HepG2 (cell line): ENCODE measurements around the gene SH2D7. TPM values are rescaled to one million over a fixed set of nuclear protein-coding genes. Genes with fewer than 3 reads are reported as not detected.

Experiments used
- EP300 ChIP-seq, 3 experiments: sonication (generic) in 1 of 3; formaldehyde crosslinking in 1 of 3; IDR thresholded peaks; 2 replicates each; pipeline versions ENCODE4 v1.5.1 to v1.6.1; 2011 to 2020; ENCODE audit warnings: low read depth in 2 of 3, low read length in 2 of 3, borderline replicate concordance in 1 of 3, improper control_type of control experiment in 1 of 3, mild to moderate bottlenecking in 1 of 3, missing genetic modification reagents in 1 of 3, moderate library complexity in 1 of 3
- HNRNPLL ChIP-seq: fragments of 200-400 bp; formaldehyde crosslinking; IDR thresholded peaks from 2 replicates; pipeline ENCODE4 v1.6.1; 2017; ENCODE audit warnings: mild to moderate bottlenecking, low read depth, low read length; ENCODE audit not compliant: poor library complexity, severe bottlenecking
- KLF16 ChIP-seq, 2 experiments: sonication (generic) in 1 of 2; formaldehyde crosslinking in 1 of 2; IDR thresholded peaks; 2 replicates each; pipeline versions ENCODE4 v1.6.1 to v1.8.0; 2016 to 2023; ENCODE audit warnings: missing genetic modification reagents in 2 of 2, missing compliant biosample characterization in 1 of 2
- KLF9 ChIP-seq: IDR thresholded peaks from 2 replicates; pipeline ENCODE4 v1.6.1; 2016; ENCODE audit warnings: low read depth
- LCORL ChIP-seq, 2 experiments: fragments of 450-650 bp in 1 of 2; sonication (generic) in 1 of 2; formaldehyde crosslinking in 1 of 2; IDR thresholded peaks; 2 replicates each; pipeline versions ENCODE4 v1.5.0 to v1.6.1; 2017 to 2020; ENCODE audit warnings: antibody characterized with exemption in 1 of 2, missing genetic modification reagents in 1 of 2
- MAFK ChIP-seq, 2 experiments: IDR thresholded peaks in 1 of 2; conservative IDR thresholded peaks in 1 of 2; 2 replicates each; pipeline ENCODE4 v1.6.1; 2011; ENCODE audit warnings: improper control_type of control experiment in 2 of 2, low read length in 2 of 2
- MAZ ChIP-seq, 2 experiments: sonication (generic) in 1 of 2; formaldehyde crosslinking in 1 of 2; IDR thresholded peaks; 2 replicates each; pipeline versions ENCODE4 v1.5.0 to v1.6.1; 2012 to 2020; ENCODE audit warnings: low read depth in 2 of 2, mild to moderate bottlenecking in 2 of 2, borderline replicate concordance in 1 of 2, improper control_type of control experiment in 1 of 2, low read length in 1 of 2, missing genetic modification reagents in 1 of 2, moderate library complexity in 1 of 2
- NR2F6 ChIP-seq, 2 experiments: IDR thresholded peaks; 2 replicates each; pipeline ENCODE4 v1.6.1; 2016; ENCODE audit warnings: antibody characterized with exemption in 1 of 2, mild to moderate bottlenecking in 1 of 2
- RCOR2 ChIP-seq: IDR thresholded peaks from 2 replicates; pipeline ENCODE4 v1.6.1; 2016; ENCODE audit warnings: missing biosample characterization, missing genetic modification reagents
- RFXANK ChIP-seq: IDR thresholded peaks from 2 replicates; pipeline ENCODE4 v1.6.1; 2016
- SNAI1 ChIP-seq: sonication (generic); formaldehyde crosslinking; IDR thresholded peaks from 2 replicates; pipeline ENCODE4 v1.5.0; 2020; ENCODE audit warnings: mild to moderate bottlenecking, missing genetic modification reagents, borderline replicate concordance
- SRSF1 ChIP-seq: fragments of 200-400 bp; formaldehyde crosslinking; optimal IDR thresholded peaks from 2 replicates; pipeline ENCODE3; 2017; ENCODE audit warnings: mild to moderate bottlenecking, low read depth, low read length, moderate library complexity
- ZNF136 ChIP-seq: sonication (generic); formaldehyde crosslinking; IDR thresholded peaks from 2 replicates; pipeline ENCODE4 v1.8.1; 2022; ENCODE audit warnings: low read depth, mild to moderate bottlenecking, moderate library complexity, missing genetic modification reagents
- ZNF335 ChIP-seq: sonication (generic); formaldehyde crosslinking; IDR thresholded peaks from 2 replicates; pipeline ENCODE4 v1.4.0; 2020; ENCODE audit warnings: missing genetic modification reagents
- ZNF614 ChIP-seq: IDR thresholded peaks from 2 replicates; pipeline ENCODE4 v1.6.1; 2018; ENCODE audit warnings: missing biosample characterization, missing genetic modification reagents, inconsistent platforms, borderline replicate concordance
- polyA plus RNA-seq, 8 experiments: library from polyadenylated mRNA; depleted of rRNA in 3 of 8; stranded (reverse) in 7 of 8; unstranded in 1 of 8; fragments of >200 nt; fragmentation: Illumina TruSeq in 4 of 8; extraction: Trizol in 4 of 8; gene quantifications; 2 replicates each; pipeline versions ENCODE4 v1.2.1 to v1.2.3, GENCODE V29; 2011 to 2016; ENCODE audit warnings: low read depth in 4 of 8, missing spikeins in 1 of 8, mixed read lengths in 1 of 8; ENCODE audit not compliant: insufficient read depth in 1 of 8
- total RNA-seq, 5 experiments: library from RNA; depleted of rRNA; stranded (reverse); fragments of >200 nt; fragmentation: Illumina TruSeq; extraction: Trizol; gene quantifications; 2 replicates each; pipeline ENCODE4 v1.2.3, GENCODE V29; 2016; ENCODE audit warnings: low read depth in 1 of 5
- TF ChIP-seq, protein P1 (sequence below): sonication (generic); formaldehyde crosslinking; IDR thresholded peaks from 2 replicates; pipeline ENCODE4 v1.4.0; 2020; ENCODE audit warnings: mild to moderate bottlenecking, missing genetic modification reagents
- TF ChIP-seq, protein P2 (sequence below): sonication (generic); formaldehyde crosslinking; IDR thresholded peaks from 2 replicates; pipeline ENCODE4 v1.4.0; 2020; ENCODE audit warnings: missing genetic modification reagents
- TF ChIP-seq, protein P3 (sequence below): sonication (generic); formaldehyde crosslinking; IDR thresholded peaks from 2 replicates; pipeline ENCODE4 v1.4.0; 2020; ENCODE audit warnings: mild to moderate bottlenecking, missing genetic modification reagents
- TF ChIP-seq, protein P4 (sequence below): sonication (generic); formaldehyde crosslinking; IDR thresholded peaks from 2 replicates; pipeline ENCODE4 v1.8.1; 2023; ENCODE audit warnings: mild to moderate bottlenecking, inconsistent platforms, moderate library complexity, missing genetic modification reagents, borderline replicate concordance
- TF ChIP-seq, protein P5 (sequence below): sonication (generic); formaldehyde crosslinking; IDR thresholded peaks from 2 replicates; pipeline ENCODE4 v1.4.0; 2020; ENCODE audit warnings: mild to moderate bottlenecking, missing genetic modification reagents

Gene SH2D7
- total and polyA plus RNA-seq, 2 of the 13 experiments (the other 11 are each of a cell fraction or from before 2014, with no cell fraction given), result not detected

DNA sequence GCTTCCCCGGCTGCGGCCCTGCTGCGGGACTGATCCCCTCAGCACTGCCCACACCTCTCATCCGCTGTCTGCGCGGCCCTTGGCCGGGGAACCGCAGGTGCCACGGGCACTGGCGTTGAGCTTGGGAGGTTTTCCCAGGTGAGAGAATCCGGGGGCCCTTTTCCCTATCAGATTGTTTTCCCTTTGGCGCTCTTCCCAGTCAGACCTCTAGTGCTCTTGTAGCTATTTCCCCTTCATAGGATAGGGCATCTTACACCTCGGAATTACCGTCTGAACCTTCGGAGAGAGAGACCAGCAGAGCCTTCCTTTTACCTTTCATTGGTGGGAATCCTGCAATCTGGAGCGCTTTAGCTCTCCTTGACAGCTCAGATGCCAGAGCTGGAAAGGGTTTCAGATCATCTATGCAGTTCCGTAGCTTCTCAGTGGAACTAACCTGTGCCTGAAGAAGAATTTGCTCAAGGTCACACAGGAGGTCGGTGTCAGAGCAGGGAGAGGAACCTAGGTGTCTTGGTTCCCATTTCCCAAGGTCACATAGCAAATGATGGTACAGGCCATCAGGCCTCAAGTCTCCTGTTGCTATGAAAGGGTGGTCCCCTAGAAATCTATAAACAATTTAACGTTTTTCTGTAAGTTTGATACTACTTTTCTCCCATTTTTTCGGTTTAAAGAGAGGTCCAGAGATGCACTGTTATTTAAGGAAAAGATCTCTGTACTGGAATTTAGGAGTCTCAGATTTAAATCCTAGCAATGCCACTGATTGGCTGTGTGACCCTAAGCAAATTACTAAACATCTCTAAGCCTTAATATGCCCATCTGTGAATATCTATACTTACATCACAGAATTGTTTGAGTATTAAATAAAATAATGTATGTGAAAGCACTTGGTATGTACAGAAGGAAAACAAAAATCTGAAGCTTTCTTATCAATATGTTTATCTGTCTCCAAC lies 57.7 kb downstream of the SH2D7 start (continued):
- TF ChIP-seq EP300 (IDR thresholded peaks at IDR 0.05; ENCODE audit: low read depth in 2 of 2, low read length in 2 of 2) (no peak), EP300 (CRISPR knock-in tag; IDR thresholded peaks at IDR 0.05; ENCODE audit: borderline replicate concordance) (no peak), ZNF136 (no peak), KLF9 (CRISPR knock-in tag) (no peak), ZNF335 (CRISPR knock-in tag) (no peak), ZNF614 (no peak), SNAI1 (CRISPR knock-in tag) (no peak), SRSF1 (no peak), LCORL (IDR thresholded peaks at IDR 0.05) (no peak), LCORL (CRISPR knock-in tag; IDR thresholded peaks at IDR 0.05) (0 out of 2 replicates have a peak, but pooled peaks have one; percentile 43), KLF16 (CRISPR knock-in tag; IDR thresholded peaks at IDR 0.05) (peak in 1 of 2 experiments; percentile 45; a peak in 1 of 4 replicates), RFXANK (no peak), NR2F6 (IDR thresholded peaks at IDR 0.05) (no peak), NR2F6 (CRISPR knock-in tag; IDR thresholded peaks at IDR 0.05) (no peak), MAZ (IDR thresholded peaks at IDR 0.05; ENCODE audit: borderline replicate concordance, low read depth, low read length) (no peak), MAZ (CRISPR knock-in tag; IDR thresholded peaks at IDR 0.05; ENCODE audit: low read depth) (0 out of 2 replicates have a peak, but pooled peaks have one; percentile 5), MAFK (conservative IDR thresholded peaks at IDR 0.05 in 1 of 2, IDR thresholded peaks at IDR 0.05 in 1 of 2; ENCODE audit: low read length in 2 of 2) (no peak), RCOR2 (CRISPR knock-in tag) (no peak), HNRNPLL (peak; percentile 70)
- TF ChIP-seq, protein P1, sequence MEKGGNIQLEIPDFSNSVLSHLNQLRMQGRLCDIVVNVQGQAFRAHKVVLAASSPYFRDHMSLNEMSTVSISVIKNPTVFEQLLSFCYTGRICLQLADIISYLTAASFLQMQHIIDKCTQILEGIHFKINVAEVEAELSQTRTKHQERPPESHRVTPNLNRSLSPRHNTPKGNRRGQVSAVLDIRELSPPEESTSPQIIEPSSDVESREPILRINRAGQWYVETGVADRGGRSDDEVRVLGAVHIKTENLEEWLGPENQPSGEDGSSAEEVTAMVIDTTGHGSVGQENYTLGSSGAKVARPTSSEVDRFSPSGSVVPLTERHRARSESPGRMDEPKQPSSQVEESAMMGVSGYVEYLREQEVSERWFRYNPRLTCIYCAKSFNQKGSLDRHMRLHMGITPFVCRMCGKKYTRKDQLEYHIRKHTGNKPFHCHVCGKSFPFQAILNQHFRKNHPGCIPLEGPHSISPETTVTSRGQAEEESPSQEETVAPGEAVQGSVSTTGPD (CRISPR knock-in tag), result no peak
- TF ChIP-seq, protein P2, sequence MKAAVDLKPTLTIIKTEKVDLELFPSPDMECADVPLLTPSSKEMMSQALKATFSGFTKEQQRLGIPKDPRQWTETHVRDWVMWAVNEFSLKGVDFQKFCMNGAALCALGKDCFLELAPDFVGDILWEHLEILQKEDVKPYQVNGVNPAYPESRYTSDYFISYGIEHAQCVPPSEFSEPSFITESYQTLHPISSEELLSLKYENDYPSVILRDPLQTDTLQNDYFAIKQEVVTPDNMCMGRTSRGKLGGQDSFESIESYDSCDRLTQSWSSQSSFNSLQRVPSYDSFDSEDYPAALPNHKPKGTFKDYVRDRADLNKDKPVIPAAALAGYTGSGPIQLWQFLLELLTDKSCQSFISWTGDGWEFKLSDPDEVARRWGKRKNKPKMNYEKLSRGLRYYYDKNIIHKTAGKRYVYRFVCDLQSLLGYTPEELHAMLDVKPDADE, result no peak
- TF ChIP-seq, protein P3, sequence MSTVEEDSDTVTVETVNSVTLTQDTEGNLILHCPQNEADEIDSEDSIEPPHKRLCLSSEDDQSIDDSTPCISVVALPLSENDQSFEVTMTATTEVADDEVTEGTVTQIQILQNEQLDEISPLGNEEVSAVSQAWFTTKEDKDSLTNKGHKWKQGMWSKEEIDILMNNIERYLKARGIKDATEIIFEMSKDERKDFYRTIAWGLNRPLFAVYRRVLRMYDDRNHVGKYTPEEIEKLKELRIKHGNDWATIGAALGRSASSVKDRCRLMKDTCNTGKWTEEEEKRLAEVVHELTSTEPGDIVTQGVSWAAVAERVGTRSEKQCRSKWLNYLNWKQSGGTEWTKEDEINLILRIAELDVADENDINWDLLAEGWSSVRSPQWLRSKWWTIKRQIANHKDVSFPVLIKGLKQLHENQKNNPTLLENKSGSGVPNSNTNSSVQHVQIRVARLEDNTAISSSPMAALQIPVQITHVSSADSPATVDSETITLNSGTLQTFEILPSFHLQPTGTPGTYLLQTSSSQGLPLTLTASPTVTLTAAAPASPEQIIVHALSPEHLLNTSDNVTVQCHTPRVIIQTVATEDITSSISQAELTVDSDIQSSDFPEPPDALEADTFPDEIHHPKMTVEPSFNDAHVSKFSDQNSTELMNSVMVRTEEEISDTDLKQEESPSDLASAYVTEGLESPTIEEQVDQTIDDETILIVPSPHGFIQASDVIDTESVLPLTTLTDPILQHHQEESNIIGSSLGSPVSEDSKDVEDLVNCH (CRISPR knock-in tag), result no peak
- TF ChIP-seq, protein P4, sequence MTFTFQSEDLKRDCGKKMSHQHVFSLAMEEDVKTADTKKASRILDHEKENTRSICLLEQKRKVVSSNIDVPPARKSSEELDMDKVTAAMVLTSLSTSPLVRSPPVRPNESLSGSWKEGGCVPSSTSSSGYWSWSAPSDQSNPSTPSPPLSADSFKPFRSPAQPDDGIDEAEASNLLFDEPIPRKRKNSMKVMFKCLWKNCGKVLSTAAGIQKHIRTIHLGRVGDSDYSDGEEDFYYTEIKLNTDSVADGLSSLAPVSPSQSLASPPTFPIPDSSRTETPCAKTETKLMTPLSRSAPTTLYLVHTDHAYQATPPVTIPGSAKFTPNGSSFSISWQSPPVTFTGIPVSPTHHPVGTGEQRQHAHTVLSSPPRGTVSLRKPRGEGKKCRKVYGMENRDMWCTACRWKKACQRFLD, result no peak
- TF ChIP-seq, protein P5, sequence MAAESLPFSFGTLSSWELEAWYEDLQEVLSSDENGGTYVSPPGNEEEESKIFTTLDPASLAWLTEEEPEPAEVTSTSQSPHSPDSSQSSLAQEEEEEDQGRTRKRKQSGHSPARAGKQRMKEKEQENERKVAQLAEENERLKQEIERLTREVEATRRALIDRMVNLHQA (CRISPR knock-in tag), result no peak
